Kidney (tissue), 14 donors: ENCODE data around the gene SCAP. TPM values are rescaled to one million over a fixed set of nuclear protein-coding genes. Genes with fewer than 3 reads are reported as not detected.

ENCODE experiments used
- DNase-seq, 5 donors: peaks; one replicate each; pipeline ENCODE4 v3.0.0-alpha.2; 2013 to 2020
- FAIRE-seq: peaks from 2 replicates; lab custom pipeline; 2012; peaks lifted over from hg19 to GRCh38; lab: Jason Lieb, UNC
- H3K27ac ChIP-seq, 2 donors: one replicate each; pipeline ENCODE4 v1.7.0; 2013; ENCODE audit warnings: low read depth in 2 of 2, low read length in 2 of 2, inconsistent platforms in 1 of 2
- H3K27me3 ChIP-seq: one replicate; pipeline ENCODE4 v1.7.1; 2013; ENCODE audit warnings: low read length, inconsistent platforms; ENCODE audit not compliant: control insufficient read depth, insufficient read depth
- H3K36me3 ChIP-seq, 3 donors: one replicate each; pipeline versions ENCODE4 v1.7.0 to v1.7.1; 2013; ENCODE audit warnings: low read length in 3 of 3, control low read depth in 1 of 3, inconsistent platforms in 1 of 3; ENCODE audit not compliant: insufficient read depth in 3 of 3, control insufficient read depth in 2 of 3
- H3K4me1 ChIP-seq, 3 donors: one replicate each; pipeline versions ENCODE4 v1.7.0 to v1.7.1; 2013; ENCODE audit warnings: low read length in 3 of 3, inconsistent platforms in 1 of 3, low read depth in 1 of 3; ENCODE audit not compliant: control insufficient read depth in 2 of 3, insufficient read depth in 2 of 3
- H3K4me3 ChIP-seq, 3 donors: one replicate each; pipeline versions ENCODE4 v1.7.0 to v1.8.1; 2013; ENCODE audit warnings: low read length in 3 of 3, control low read depth in 1 of 3, inconsistent platforms in 1 of 3
- H3K9ac ChIP-seq, 3 donors: one replicate each; pipeline versions ENCODE4 v1.7.0 to v1.7.1; 2013; ENCODE audit warnings: low read length in 3 of 3, control low read depth in 1 of 3, inconsistent platforms in 1 of 3
- H3K9me3 ChIP-seq, 3 donors: one replicate each; pipeline versions ENCODE4 v1.7.0 to v1.7.1; 2013; ENCODE audit warnings: low read length in 3 of 3, control low read depth in 1 of 3, inconsistent platforms in 1 of 3; ENCODE audit not compliant: control insufficient read depth in 2 of 3, insufficient read depth in 1 of 3
- CTCF ChIP-seq: IDR thresholded peaks from 3 replicates; pipeline ENCODE4 v1.5.1; 2012; ENCODE audit warnings: mild to moderate bottlenecking, moderate library complexity, borderline replicate concordance; ENCODE audit not compliant: insufficient read depth; ENCODE audit errors: extremely low read depth
- intact Hi-C: fragments of 100-400 bp; cut with DNase I; formaldehyde crosslinking; loops from one replicate; pipeline ENCODE4 v1.11.1; 2022
- polyA plus RNA-seq: library from polyadenylated mRNA; stranded (reverse); fragments of 350-450 nt; fragmentation: Illumina TruSeq; extraction: RNeasy Lipid Tissue Mini Kit (QIAGEN cat#74804); gene quantifications from one replicate; pipeline ENCODE4 v1.2.3, GENCODE V29; 2014; ENCODE audit warnings: low read depth, low replicate concordance; ENCODE audit not compliant: insufficient read depth
- total RNA-seq: library from RNA; stranded (reverse); fragmentation: NEBNext Ultra II Directional; extraction: Animal tissue kit (Norgen Biotek cat#: 25700); gene quantifications from one replicate; pipeline ENCODE4 v1.2.1, GENCODE V29; 2021
- donor health status: control.
- donor health status: control.
- donor health status: control.
- donor health status: control.
- donor health status: control.
- donor health status: DM: yes; HTN: yes; CAD: no.
- donor health status: Normal renal cell carcinoma (clear cell type).

The SCAP gene
- total and polyA plus RNA-seq, 2 donors from 2014 or later: 47.3 to 85.1 TPM

GRCh38 chr3:47410801-47411646 lies 64.7 kb downstream of the SCAP start:
- no peak for TF ChIP-seq CTCF
- Histone ChIP-seq H3K27ac (no peak overlapping the region), H3K4me1 (no peaks in the 10 kb centered on the region), H3K9ac (no peak overlapping the region), H3K36me3 (peaks cover 3 to 48% (median 23%) of the 10 kb centered on the region in 3 donors), H3K27me3 (no peaks in the 10 kb centered on the region), H3K4me3 (no peak overlapping the region), H3K9me3 (no peaks in the 10 kb centered on the region)
- DNase-seq (peak in 1 of 5 donors; percentile 73), FAIRE-seq (no peak)
- intact Hi-C loops: no loop called here

- Histone ChIP-seq H3K4me1 (no peaks in the 10 kb centered on the region), H3K27me3 (no peaks in the 10 kb centered on the region), H3K27ac (no peak overlapping the region), H3K4me3 (no peak overlapping the region), H3K9ac (no peak overlapping the region), H3K9me3 (no peaks in the 10 kb centered on the region), H3K36me3 (peaks cover 3 to 48% (median 22%) of the 10 kb centered on the region in 3 donors)
- no peak for TF ChIP-seq CTCF
- intact Hi-C loops: no loop called here
- DNase-seq (no peak), FAIRE-seq (no peak)
Measured at GRCh38 chr3:47410417-47410720, 65.4 kb downstream of the SCAP start.

- intact Hi-C loops: no loop called here
- DNase-seq (no peak), FAIRE-seq (no peak)
- H3K27ac ChIP-seq: no peak overlapping the region
- no peak for TF ChIP-seq CTCF
- peaks cover 3 to 45% (median 22%) of the 10 kb centered on the region in 3 donors for H3K36me3 ChIP-seq
- H3K27me3 ChIP-seq: no peaks in the 10 kb centered on the region
- no peaks in the 10 kb centered on the region for H3K9me3 ChIP-seq
- H3K4me3 ChIP-seq: no peak overlapping the region
- no peaks in the 10 kb centered on the region for H3K4me1 ChIP-seq
- H3K9ac ChIP-seq: no peak overlapping the region
Measured at GRCh38 chr3:47409688-47410416, 65.9 kb downstream of the SCAP start.
